ENCODE results near the gene HTRA1. TPM values are rescaled to one million over a fixed set of nuclear protein-coding genes. Genes with fewer than 3 reads are reported as not detected.

The HTRA1 gene
- total and polyA plus RNA-seq, 12 donors: 8.5 to 167 (median 78.0) TPM

- DNase-seq: peak in 6 of 7 donors; percentile 48 to 66 (median 53)
- no peaks in the 10 kb centered on the region for H3K27me3 ChIP-seq
- no peaks in the 10 kb centered on the region for H3K9me3 ChIP-seq (replicated peaks in 1 of 3)
- H3K27ac ChIP-seq: peak overlapping the region in 2 of 5 donors; percentile 74 to 87
- no peak for TF ChIP-seq POLR2A (IDR thresholded peaks at IDR 0.05)
- TF ChIP-seq CTCF (IDR thresholded peaks at IDR 0.05): no peak
- H3K36me3 ChIP-seq (replicated peaks in 1 of 2): no peaks in the 10 kb centered on the region
- 13 to 16% (median 14%) methylated on average over 45 to 47 of the region's 47 CpGs for WGBS, 4 donors
- intact Hi-C loops (cut with DNase I): loop anchor here in 1 of 2 donors (10.0 kb wide), 1 partner anchor 92 kb away; no protein-coding TSS in a partner anchor
- H3K4me3 ChIP-seq: peak overlapping the region in 3 of 4 donors; percentile 16 to 89 (median 34)
- H3K4me1 ChIP-seq (replicated peaks in 1 of 2): peaks cover 8 to 23% of the 10 kb centered on the region in 2 donors
Observed at GRCh38 chr10:122462533-122463465, 1.4 kb downstream of the HTRA1 start.

- DNase-seq: peak in 1 of 7 donors; percentile 48
- intact Hi-C loops (cut with DNase I): loop anchor here in 1 of 2 donors (10.0 kb wide), 1 partner anchor 91 kb away; no protein-coding TSS in a partner anchor
- 83 to 89% (median 85%) methylated on average over 17 of the region's 17 CpGs for WGBS, 4 donors
- H3K4me1 ChIP-seq (replicated peaks in 1 of 2): peaks cover 8 to 28% of the 10 kb centered on the region in 2 donors
- H3K9me3 ChIP-seq (replicated peaks in 1 of 3): no peaks in the 10 kb centered on the region
- peak overlapping the region in 1 of 4 donors; percentile 89 for H3K4me3 ChIP-seq
- no peaks in the 10 kb centered on the region for H3K36me3 ChIP-seq (replicated peaks in 1 of 2)
- H3K27me3 ChIP-seq: no peaks in the 10 kb centered on the region
- TF ChIP-seq POLR2A (IDR thresholded peaks at IDR 0.05): no peak
- TF ChIP-seq CTCF (IDR thresholded peaks at IDR 0.05): no peak
- no peak overlapping the region for H3K27ac ChIP-seq
Observed at GRCh38 chr10:122463466-122464249, 2.3 kb downstream of the HTRA1 start.

- intact Hi-C loops (cut with DNase I): loop anchor here in 1 of 2 donors (10.0 kb wide), 1 partner anchor 91 kb away; no protein-coding TSS in a partner anchor
- Histone ChIP-seq H3K9me3 (replicated peaks in 1 of 3) (no peaks in the 10 kb centered on the region), H3K4me3 (no peak overlapping the region), H3K4me1 (replicated peaks in 1 of 2) (peaks cover 8 to 33% of the 10 kb centered on the region in 2 donors), H3K27ac (no peak overlapping the region), H3K36me3 (replicated peaks in 1 of 2) (no peaks in the 10 kb centered on the region), H3K27me3 (no peaks in the 10 kb centered on the region)
- DNase-seq: no peak
- WGBS, 4 donors: 90 to 99% (median 95%) methylated on average over 4 of the region's 4 CpGs
- TF ChIP-seq POLR2A (IDR thresholded peaks at IDR 0.05) (no peak), CTCF (IDR thresholded peaks at IDR 0.05) (no peak)
Observed at GRCh38 chr10:122464250-122464510, 2.8 kb downstream of the HTRA1 start.

GRCh38 chr10:122464586-122464985, 3.2 kb downstream of the HTRA1 start:
- no peaks in the 10 kb centered on the region for H3K36me3 ChIP-seq (replicated peaks in 1 of 2)
- H3K4me1 ChIP-seq (replicated peaks in 1 of 2): peaks cover 12 to 37% of the 10 kb centered on the region in 2 donors
- no peak for TF ChIP-seq POLR2A (IDR thresholded peaks at IDR 0.05)
- no peak for TF ChIP-seq CTCF (IDR thresholded peaks at IDR 0.05)
- no peak overlapping the region for H3K27ac ChIP-seq
- intact Hi-C loops (cut with DNase I): loop anchor here in 1 of 2 donors (10.0 kb wide), 1 partner anchor 90 kb away; no protein-coding TSS in a partner anchor
- peak in 1 of 7 donors; percentile 60 for DNase-seq
- H3K4me3 ChIP-seq: no peak overlapping the region
- H3K9me3 ChIP-seq (replicated peaks in 1 of 3): no peaks in the 10 kb centered on the region
- H3K27me3 ChIP-seq: no peaks in the 10 kb centered on the region
- 89 to 95% (median 94%) methylated on average over 11 of the region's 11 CpGs for WGBS, 4 donors
